Panc1 (cell line): ENCODE measurements around the gene NXPE2. TPM values are rescaled to one million over a fixed set of nuclear protein-coding genes. Genes with fewer than 3 reads are reported as not detected.
"Not testable (repeated sequence)": the region's sequence is repeated elsewhere in the genome, so short reads cannot be mapped to it uniquely, and the experiment has no call there.

Experiments
- ATAC-seq: fragments of 200-7000 bp; cut with Tn5 transposase; 2 replicates; pipeline ENCODE4 v1.9.1; 2020; ENCODE audit warnings: mild to moderate bottlenecking, moderate library complexity
- Bru-seq: library from RNA; stranded (reverse); fragments of 400-500 nt; gene quantifications from one replicate; lab custom pipeline; 2021; lab: Mats Ljungman, UMichigan
- BruChase-seq, 2 experiments: library from RNA; stranded (reverse); fragments of 400-500 nt; gene quantifications; one replicate each; lab custom pipeline; 2021; lab: Mats Ljungman, UMichigan
- BruUV-seq: library from RNA; stranded (reverse); fragments of 400-500 nt; replicated peaks from 2 replicates; lab custom pipeline; 2021; lab: Mats Ljungman, UMichigan
- CTCF ChIA-PET: fragments of 300-600 bp; sonication (Branson Sonifier 250); formaldehyde crosslinking; loops from one replicate; lab custom pipeline; 2022; ENCODE audit warnings: antibody characterized with exemption; lab: Charles Lee
- POLR2A ChIA-PET: fragments of 300-600 bp; sonication (Branson Sonifier 250); formaldehyde crosslinking; loops from one replicate; lab custom pipeline; 2022; ENCODE audit warnings: antibody characterized with exemption; lab: Charles Lee
- DNase-seq: peaks from one replicate; pipeline ENCODE4 v3.0.0-alpha.2; 2010; ENCODE audit warnings: low read depth, low spot score
- H3K27ac ChIP-seq: 2 replicates; pipeline ENCODE4 v1.5.1; 2011; ENCODE audit warnings: mild to moderate bottlenecking, low read length, inconsistent platforms
- H3K27me3 ChIP-seq: fragments of 200-500 bp; sonication (Bioruptor generic); 2 replicates; pipeline ENCODE4 v1.6.0; 2014; ENCODE audit warnings: low read length, inconsistent platforms; ENCODE audit not compliant: control insufficient read depth, insufficient read depth
- H3K36me3 ChIP-seq: fragments of 200-500 bp; sonication (Bioruptor generic); 2 replicates; pipeline ENCODE4 v1.5.1; 2014; ENCODE audit warnings: inconsistent platforms, mild to moderate bottlenecking, low read length, moderate library complexity; ENCODE audit not compliant: control insufficient read depth, insufficient read depth
- H3K4me1 ChIP-seq: 2 replicates; pipeline ENCODE4 v1.5.1; 2011; ENCODE audit warnings: inconsistent platforms, mild to moderate bottlenecking, low read length, moderate library complexity; ENCODE audit not compliant: control insufficient read depth, insufficient read depth
- H3K4me3 ChIP-seq, 2 experiments: 2 replicates each; pipeline ENCODE4 v1.5.1; 2011 to 2012; ENCODE audit warnings: low read depth in 2 of 2, low read length in 2 of 2, mild to moderate bottlenecking in 2 of 2, inconsistent platforms in 1 of 2, moderate library complexity in 1 of 2
- H3K9me3 ChIP-seq: fragments of 200-500 bp; sonication (Bioruptor generic); 2 replicates; pipeline ENCODE4 v1.5.1; 2014; ENCODE audit warnings: low read depth, mild to moderate bottlenecking, inconsistent platforms, low read length, moderate library complexity; ENCODE audit not compliant: control insufficient read depth, insufficient read depth
- CTCF ChIP-seq: fragments of 450-650 bp; IDR thresholded peaks from 2 replicates; pipeline ENCODE4 v1.5.1; 2017; ENCODE audit warnings: mild to moderate bottlenecking
- POLR2AphosphoS5 ChIP-seq: IDR thresholded peaks from 2 replicates; pipeline ENCODE4 v1.6.1; 2012; ENCODE audit warnings: mild to moderate bottlenecking, low read depth, low read length, moderate library complexity
- REST ChIP-seq, 2 experiments: IDR thresholded peaks; 2 replicates each; pipeline ENCODE4 v1.6.1; 2011 to 2012; ENCODE audit warnings: low read depth in 2 of 2, control low read depth in 1 of 2, low read length in 1 of 2, mild to moderate bottlenecking in 1 of 2, moderate library complexity in 1 of 2; ENCODE audit not compliant: insufficient read depth in 1 of 2
- SIN3A ChIP-seq: IDR thresholded peaks from 2 replicates; pipeline ENCODE4 v1.6.1; 2012; ENCODE audit warnings: low read depth, mild to moderate bottlenecking, low read length, moderate library complexity, borderline replicate concordance; ENCODE audit not compliant: insufficient read depth
- TCF7L2 ChIP-seq: IDR thresholded peaks from 2 replicates; pipeline ENCODE4 v1.6.1; 2011; ENCODE audit warnings: mild to moderate bottlenecking, low read depth, low read length, inconsistent platforms
- in situ Hi-C: cut with HindIII; loops from 2 replicates; pipeline ENCODE4 v1.10.0; 2016; ENCODE audit warnings: low sequenced_read_pairs, low pct_unique_long_range_greater_than_20kb
- intact Hi-C: fragments of 100-400 bp; cut with micrococcal nuclease; formaldehyde crosslinking; loops from one replicate; pipeline ENCODE4 v1.10.0; 2022; ENCODE audit not compliant: unreplicated experiment
- long read RNA-seq: library from polyadenylated mRNA; unstranded; transcript quantifications from one replicate; pipeline ENCODE4 v2.0.0, GENCODE V29; 2021; ENCODE audit not compliant: unreplicated experiment
- polyA plus RNA-seq: library from polyadenylated mRNA; unstranded; fragments of >200 nt; gene quantifications from one replicate; pipeline ENCODE4 v1.2.1, GENCODE V29; 2012; ENCODE audit warnings: missing spikeins; ENCODE audit not compliant: insufficient read length
- total RNA-seq: library from RNA; stranded (reverse); gene quantifications from one replicate; pipeline ENCODE4 v1.2.1, GENCODE V29; 2021; ENCODE audit not compliant: unreplicated experiment

NXPE2 gene
- not detected for total RNA-seq
- polyA plus RNA-seq: not detected
- percentile 10 among the genes with signal in this experiment for Bru-seq, nascent RNA
- percentile 3 among the genes with signal in this experiment for BruChase-seq, experiment 1, labeled RNA remaining after a 2-hour chase
- BruChase-seq, experiment 2, labeled RNA remaining after a 6-hour chase: percentile 6 among the genes with signal in this experiment
- long read RNA-seq: 0 reads

DNA sequence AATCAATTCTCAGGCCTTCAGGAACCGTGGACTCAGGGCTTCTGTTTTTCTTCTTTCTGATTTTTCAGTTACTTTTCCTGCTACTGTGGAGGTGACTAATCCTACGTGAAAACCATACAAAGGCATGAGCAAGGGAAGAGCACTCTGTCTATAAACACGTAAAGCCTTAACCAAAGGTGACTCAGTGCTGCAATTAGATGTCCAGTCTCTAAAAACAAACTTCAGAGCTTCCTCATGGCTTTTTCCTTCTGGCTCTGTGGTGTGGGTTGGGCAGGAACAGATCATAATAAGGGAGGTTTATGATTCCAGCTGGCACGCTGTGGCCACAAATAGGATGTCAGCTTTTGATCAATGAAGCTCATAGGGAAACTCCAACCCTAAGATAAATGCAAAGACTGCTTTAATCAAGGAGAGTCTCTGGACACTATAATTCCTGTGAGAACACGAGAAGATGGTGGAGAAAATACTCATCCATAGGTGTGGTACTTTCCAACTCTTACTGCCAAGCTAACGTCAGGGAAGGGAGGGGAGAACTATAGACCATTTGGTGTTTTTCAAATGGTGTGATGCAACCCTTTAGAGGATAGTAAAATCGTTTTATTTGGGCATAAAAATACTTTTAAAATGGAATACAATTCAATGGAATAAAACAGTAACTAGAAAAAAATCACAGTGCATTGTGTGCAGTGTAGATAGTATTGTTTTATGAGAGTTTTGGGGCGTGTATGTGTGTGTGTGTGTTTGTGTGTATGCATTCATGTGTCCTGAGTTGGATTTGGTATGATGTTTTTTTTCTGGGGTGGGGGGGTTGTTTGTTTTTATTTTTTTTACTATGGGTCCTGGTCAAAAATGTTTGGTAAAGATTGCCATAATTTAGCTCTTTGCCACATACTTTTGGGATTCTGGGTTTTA, at the start of gene NXPE2:
TSS of gene NXPE2 (plus strand) at position 403 of the 912 bp plus-strand sequence. CDS start at position 452, 49 bp downstream.
- H3K27ac ChIP-seq: no peak within 1 kb of the TSS
- ATAC-seq (no peak), DNase-seq (no peak)
- POLR2A ChIA-PET: no interaction called here
- no peaks in the 10 kb centered on the region for H3K36me3 ChIP-seq
- CTCF ChIA-PET: interaction anchor here (0.6 kb wide), 1 partner anchor 39 kb away, joined by 4 read pairs; no protein-coding TSS in a partner anchor
- peaks cover 13% of the 10 kb centered on the region; the same call in 1 of the 2 replicates for H3K9me3 ChIP-seq
- H3K27me3 ChIP-seq: no peaks in the 10 kb centered on the region
- intact Hi-C loops (no loop called here), in situ Hi-C loops (no loop called here)
- TF ChIP-seq TCF7L2: no peak
- no peak for TF ChIP-seq REST (IDR thresholded peaks at IDR 0.05; ENCODE audit: insufficient read depth in 1 of 2, low read depth in 2 of 2, low read length in 1 of 2)
- no peak for TF ChIP-seq POLR2AphosphoS5
- TF ChIP-seq SIN3A: no peak
- TF ChIP-seq CTCF: no peak
- no TSS peak for BruUV-seq
- no peaks in the 10 kb centered on the region for H3K4me1 ChIP-seq
- no peak within 1 kb of the TSS for H3K4me3 ChIP-seq

DNA sequence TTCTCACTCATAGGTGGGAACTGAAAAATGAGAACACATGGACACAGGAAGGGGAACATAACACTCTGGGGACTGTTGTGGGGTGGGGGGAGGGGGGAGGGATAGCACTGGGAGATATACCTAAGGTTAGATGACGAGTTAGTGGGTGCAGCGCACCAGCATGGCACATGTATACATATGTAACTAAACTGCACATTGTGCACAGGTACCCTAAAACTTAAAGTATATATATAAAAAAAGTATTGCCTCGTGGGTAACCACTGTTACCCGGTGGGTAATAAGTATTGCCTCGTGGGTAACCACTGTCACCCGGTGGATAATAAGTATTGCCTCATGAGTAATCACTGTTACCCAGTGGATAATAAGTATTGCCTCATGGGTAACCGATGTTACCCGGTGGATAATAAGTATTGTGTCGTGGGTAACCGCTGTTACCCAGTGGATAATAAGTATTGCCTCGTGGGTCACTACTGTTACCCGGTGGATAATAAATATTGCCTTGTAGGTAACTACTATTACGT, 46.8 kb upstream of the NXPE2 start:
- CTCF ChIA-PET, H3K36me3 ChIP-seq, ATAC-seq, in situ Hi-C loops, H3K27me3 ChIP-seq, intact Hi-C loops, H3K27ac ChIP-seq, H3K4me1 ChIP-seq, H3K4me3 ChIP-seq, BruUV-seq, DNase-seq, H3K9me3 ChIP-seq, POLR2A ChIA-PET: not testable (repeated sequence)

DNA sequence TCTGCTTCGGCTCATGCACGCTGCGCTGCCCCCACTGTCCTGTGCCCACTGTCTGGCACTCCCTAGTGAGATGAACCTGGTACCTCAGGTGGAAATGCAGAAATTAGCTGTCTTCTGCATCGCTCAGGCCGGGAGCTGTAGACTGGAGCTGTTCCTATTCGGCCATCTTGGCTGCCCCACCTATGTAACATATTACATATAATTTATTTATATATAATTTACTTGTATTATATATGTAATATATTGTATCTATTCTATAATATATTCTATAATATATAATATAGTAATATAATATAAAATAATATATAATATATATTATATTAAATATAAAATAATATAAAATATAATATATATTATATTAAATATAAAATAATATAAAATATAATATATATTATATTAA, 38.9 kb upstream of the NXPE2 start:
- H3K4me1 ChIP-seq, CTCF ChIA-PET, in situ Hi-C loops, BruUV-seq, H3K27me3 ChIP-seq, H3K36me3 ChIP-seq, DNase-seq, ATAC-seq, POLR2A ChIA-PET, intact Hi-C loops, H3K27ac ChIP-seq, H3K9me3 ChIP-seq: not testable (repeated sequence)
- peak overlapping the region in 1 of 2 experiments; percentile 16; a peak in 1 of 4 replicates for H3K4me3 ChIP-seq
